HEK293T (cell line): Measurements from ENCODE around the gene TJP1.
A peak's percentile ranks its signal among the peaks of the same experiment; 100 is the strongest.
"Not testable (repeated sequence)": the region's sequence is repeated elsewhere in the genome, so short reads cannot be mapped to it uniquely, and the experiment has no call there.

Experiments used
- CTCF ChIA-PET: fragments of 350-600 bp; formaldehyde crosslinking; extraction: SDS; loops from one replicate; lab custom pipeline; 2021; ENCODE audit warnings: antibody characterized with exemption, inconsistent platforms; lab: Yijun Ruan, JAX
- POLR2A ChIA-PET: fragments of 350-600 bp; formaldehyde crosslinking; extraction: SDS; loops from one replicate; lab custom pipeline; 2020; ENCODE audit warnings: antibody characterized with exemption, inconsistent platforms; lab: Yijun Ruan, JAX
- DNase-seq: peaks from one replicate; pipeline ENCODE4 v3.0.0; 2012; ENCODE audit warnings: mixed read lengths; ENCODE audit errors: extremely low spot score
- ARNT ChIP-seq: fragments of 450-650 bp; IDR thresholded peaks from 2 replicates; pipeline ENCODE4 v1.6.1; 2017; ENCODE audit warnings: mild to moderate bottlenecking
- BHLHE40 ChIP-seq: fragments of 450-650 bp; IDR thresholded peaks from 2 replicates; pipeline ENCODE4 v1.6.1; 2016; ENCODE audit warnings: mild to moderate bottlenecking, moderate library complexity, borderline replicate concordance
- CTBP1 ChIP-seq: fragments of 450-650 bp; IDR thresholded peaks from 2 replicates; pipeline ENCODE4 v1.6.1; 2016; ENCODE audit warnings: borderline replicate concordance
- ELF4 ChIP-seq: fragments of 450-650 bp; IDR thresholded peaks from 2 replicates; pipeline ENCODE4 v1.6.1; 2017; ENCODE audit warnings: antibody characterized with exemption
- FOXA1 ChIP-seq: fragments of 450-650 bp; IDR thresholded peaks from 2 replicates; pipeline ENCODE4 v1.6.1; 2016; ENCODE audit warnings: mild to moderate bottlenecking
- FOXK2 ChIP-seq: fragments of 450-650 bp; IDR thresholded peaks from 2 replicates; pipeline ENCODE4 v1.6.1; 2016; ENCODE audit warnings: mild to moderate bottlenecking
- FOXM1 ChIP-seq: fragments of 450-650 bp; IDR thresholded peaks from 2 replicates; pipeline ENCODE4 v1.6.1; 2017; ENCODE audit warnings: mild to moderate bottlenecking, borderline replicate concordance
- HDGF ChIP-seq: fragments of 450-650 bp; IDR thresholded peaks from 2 replicates; pipeline ENCODE4 v1.6.1; 2017; ENCODE audit warnings: antibody characterized with exemption, borderline replicate concordance
- L3MBTL2 ChIP-seq: fragments of 450-650 bp; conservative IDR thresholded peaks from 2 replicates; pipeline ENCODE4 v1.6.1; 2016; ENCODE audit warnings: mild to moderate bottlenecking
- LEF1 ChIP-seq: fragments of 450-650 bp; IDR thresholded peaks from 2 replicates; pipeline ENCODE4 v1.6.1; 2017; ENCODE audit warnings: mild to moderate bottlenecking, borderline replicate concordance
- NFRKB ChIP-seq: fragments of 450-650 bp; IDR thresholded peaks from 2 replicates; pipeline ENCODE4 v1.6.1; 2016; ENCODE audit warnings: mild to moderate bottlenecking, moderate library complexity
- SP1 ChIP-seq: fragments of 450-650 bp; IDR thresholded peaks from 2 replicates; pipeline ENCODE4 v1.6.1; 2017
- SUZ12 ChIP-seq: fragments of 450-650 bp; IDR thresholded peaks from 2 replicates; pipeline ENCODE4 v1.6.1; 2016; ENCODE audit warnings: mild to moderate bottlenecking
- TARDBP ChIP-seq: fragments of 450-650 bp; IDR thresholded peaks from 2 replicates; pipeline ENCODE4 v1.6.1; 2016
- ZNF384 ChIP-seq: fragments of 450-650 bp; IDR thresholded peaks from 2 replicates; pipeline ENCODE4 v1.6.1; 2016
- TF ChIP-seq, protein P1 (sequence below): fragments of 450-650 bp; IDR thresholded peaks from 2 replicates; pipeline ENCODE4 v1.6.1; 2016

TJP1 gene

DNA sequence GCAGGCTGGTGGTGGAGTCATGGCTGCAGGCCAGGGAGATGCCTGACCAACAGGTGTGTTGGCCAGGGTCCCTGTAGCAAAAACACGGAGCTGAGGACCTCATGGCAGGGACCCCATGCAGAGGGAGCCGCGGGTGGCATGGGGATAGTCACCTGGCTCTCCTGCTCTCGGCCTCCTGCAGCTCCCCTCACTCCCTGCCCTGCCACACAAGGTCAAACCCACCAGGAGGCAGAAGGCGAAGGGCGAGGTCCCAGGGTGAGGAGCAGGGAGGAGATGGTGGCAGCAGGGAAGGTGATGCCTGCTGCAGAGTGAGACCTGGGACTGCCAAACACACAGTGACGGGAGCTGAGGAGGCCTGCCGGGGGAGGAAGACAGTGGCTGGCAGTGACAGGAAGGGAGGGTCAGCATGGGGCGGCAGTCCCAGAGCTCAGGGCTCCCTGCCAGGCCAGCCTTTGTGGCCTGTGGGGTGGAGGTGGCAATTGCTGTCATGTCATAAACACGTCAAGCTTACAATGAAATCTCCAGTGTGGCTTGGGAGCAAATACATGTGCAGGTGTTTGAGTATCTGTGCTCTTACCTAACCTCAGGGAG lies 144.3 kb downstream of the TJP1 start:
- DNase-seq: no peak
- TF ChIP-seq SP1 (no peak), FOXK2 (no peak), HDGF (no peak), L3MBTL2 (no peak), FOXM1 (no peak), ARNT (no peak), ZNF384 (no peak), SUZ12 (no peak), FOXA1 (no peak), NFRKB (no peak), TARDBP (no peak), LEF1 (no peak), CTBP1 (no peak), BHLHE40 (no peak), ELF4 (no peak)
- TF ChIP-seq, protein P1, sequence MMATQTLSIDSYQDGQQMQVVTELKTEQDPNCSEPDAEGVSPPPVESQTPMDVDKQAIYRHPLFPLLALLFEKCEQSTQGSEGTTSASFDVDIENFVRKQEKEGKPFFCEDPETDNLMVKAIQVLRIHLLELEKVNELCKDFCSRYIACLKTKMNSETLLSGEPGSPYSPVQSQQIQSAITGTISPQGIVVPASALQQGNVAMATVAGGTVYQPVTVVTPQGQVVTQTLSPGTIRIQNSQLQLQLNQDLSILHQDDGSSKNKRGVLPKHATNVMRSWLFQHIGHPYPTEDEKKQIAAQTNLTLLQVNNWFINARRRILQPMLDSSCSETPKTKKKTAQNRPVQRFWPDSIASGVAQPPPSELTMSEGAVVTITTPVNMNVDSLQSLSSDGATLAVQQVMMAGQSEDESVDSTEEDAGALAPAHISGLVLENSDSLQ: no peak
- CTCF ChIA-PET: interaction anchor here (1.3 kb wide), 1 partner anchor 248 kb away, joined by 5 read pairs; no protein-coding TSS in a partner anchor
- POLR2A ChIA-PET: no interaction called here

DNA sequence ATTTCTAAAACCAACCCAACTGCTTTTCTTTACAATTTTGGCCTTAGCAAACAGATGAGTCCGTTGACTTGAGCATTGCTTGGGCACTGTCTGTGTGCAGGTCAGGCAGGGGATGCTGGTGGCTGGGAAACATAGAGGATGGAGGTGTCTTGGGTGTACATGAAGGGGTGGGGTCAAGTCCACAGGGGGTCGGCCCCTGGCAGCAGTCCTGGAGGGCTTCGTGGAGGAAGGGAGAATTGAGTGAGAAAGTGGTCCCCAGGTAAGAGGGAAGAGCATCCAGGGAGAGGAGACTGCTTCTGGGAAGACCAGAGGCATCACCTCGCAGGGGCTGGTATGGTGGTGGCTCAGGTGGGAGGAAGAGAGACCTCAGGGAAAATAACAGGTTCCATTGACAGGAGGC lies 144.8 kb downstream of the TJP1 start:
- DNase-seq: no peak
- no peak for TF ChIP-seq TARDBP
- TF ChIP-seq LEF1: no peak
- no peak for TF ChIP-seq NFRKB
- no peak for TF ChIP-seq SUZ12
- no peak for TF ChIP-seq CTBP1
- TF ChIP-seq FOXA1: no peak
- TF ChIP-seq HDGF: no peak
- no peak for TF ChIP-seq SP1
- TF ChIP-seq FOXM1: no peak
- no peak for TF ChIP-seq ELF4
- TF ChIP-seq L3MBTL2: no peak
- TF ChIP-seq, protein P1: no peak
- no peak for TF ChIP-seq ARNT
- no peak for TF ChIP-seq ZNF384
- no peak for TF ChIP-seq FOXK2
- POLR2A ChIA-PET: no interaction called here
- CTCF ChIA-PET: interaction anchor here (1.3 kb wide), 1 partner anchor 249 kb away, joined by 5 read pairs; no protein-coding TSS in a partner anchor

DNA sequence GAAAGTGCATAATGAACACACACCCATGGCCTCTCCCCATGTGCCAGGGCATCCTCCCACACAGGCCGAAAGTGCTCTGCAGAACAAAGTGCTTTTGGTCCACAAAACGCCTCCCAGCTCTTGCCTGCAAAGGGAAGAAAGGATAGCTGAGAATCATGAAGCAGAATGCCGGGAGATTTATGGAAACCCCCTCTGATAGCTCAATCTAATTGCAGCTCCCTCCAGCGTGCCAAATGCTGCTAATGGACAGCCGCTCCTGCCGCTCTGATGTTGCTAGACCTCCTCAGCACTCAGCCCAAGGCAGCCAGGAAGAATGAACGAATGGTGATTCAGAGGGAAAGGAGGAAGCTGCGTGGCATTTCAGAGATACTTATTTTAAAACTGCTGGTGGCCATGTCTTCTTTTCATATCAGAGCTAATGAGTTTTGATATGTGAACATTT lies 145.3 kb downstream of the TJP1 start:
- no peak for TF ChIP-seq SP1
- no peak for TF ChIP-seq CTBP1
- no peak for TF ChIP-seq TARDBP
- TF ChIP-seq NFRKB: no peak
- TF ChIP-seq L3MBTL2: no peak
- TF ChIP-seq LEF1: no peak
- no peak for TF ChIP-seq FOXM1
- ChIA-PET CTCF (no interaction called here), POLR2A (no interaction called here)
- no peak for DNase-seq

DNA sequence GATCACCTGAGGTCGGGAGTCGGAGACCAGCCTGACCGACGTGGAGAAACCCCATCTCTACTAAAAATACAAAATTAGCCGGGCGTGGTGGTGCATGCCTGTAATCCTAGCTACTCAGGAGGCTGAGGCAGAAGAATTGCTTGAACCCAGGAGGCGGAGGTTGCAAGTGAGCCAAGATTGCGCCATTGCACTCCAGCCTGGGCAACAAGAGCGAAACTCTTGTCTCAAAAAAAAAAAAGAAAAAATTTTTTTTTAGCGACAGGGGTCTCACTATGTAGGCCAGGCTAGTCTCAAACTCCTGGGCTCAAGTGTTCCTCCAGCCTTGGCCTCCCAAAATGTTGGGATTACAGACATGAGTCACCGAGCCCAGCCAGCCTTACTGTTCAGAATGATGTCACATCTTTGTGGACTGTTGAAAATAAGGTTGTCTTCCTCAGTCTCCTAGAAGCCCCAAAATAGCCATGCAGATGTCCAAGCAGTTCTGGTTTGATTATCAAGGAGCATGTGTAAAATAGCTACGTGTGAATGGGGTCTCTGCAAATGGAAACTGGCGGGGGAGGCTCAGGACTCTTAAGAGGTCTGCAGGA lies 145.8 kb downstream of the TJP1 start:
- POLR2A ChIA-PET, CTCF ChIA-PET, DNase-seq: not testable (repeated sequence)

DNA sequence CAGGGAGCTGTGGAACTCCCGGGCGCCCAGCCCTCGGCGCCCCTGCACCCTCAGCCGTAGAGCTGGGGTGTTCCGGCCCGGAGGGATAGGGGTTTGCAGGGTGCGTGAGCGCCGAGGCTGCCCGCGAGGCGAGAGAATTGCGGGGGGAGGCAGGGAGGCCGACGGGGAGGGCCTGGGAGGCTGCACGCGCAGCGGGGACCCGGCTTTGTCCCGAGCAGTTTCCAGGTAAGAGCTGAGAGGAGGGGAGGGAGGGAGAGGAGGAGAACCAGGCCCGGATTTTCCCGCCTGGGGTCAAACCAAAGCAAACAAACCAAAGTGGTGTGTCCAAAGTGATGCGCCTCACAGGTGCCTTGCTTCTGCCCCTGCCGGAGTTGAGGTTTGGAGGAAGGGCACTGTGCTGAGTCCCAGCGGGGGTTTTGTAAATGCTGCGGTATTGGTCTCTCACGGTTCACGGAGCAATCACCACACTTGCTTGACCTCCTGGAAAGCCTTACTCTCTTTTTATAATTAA lies 146.4 kb downstream of the TJP1 start:
- no peak for DNase-seq
- TF ChIP-seq ZNF384 (no peak), BHLHE40 (no peak), SUZ12 (no peak), SP1 (no peak), FOXM1 (no peak), ELF4 (no peak), ARNT (no peak)
- TF ChIP-seq, protein P1: no peak
- CTCF ChIA-PET: no interaction called here
- POLR2A ChIA-PET: no interaction called here

DNA sequence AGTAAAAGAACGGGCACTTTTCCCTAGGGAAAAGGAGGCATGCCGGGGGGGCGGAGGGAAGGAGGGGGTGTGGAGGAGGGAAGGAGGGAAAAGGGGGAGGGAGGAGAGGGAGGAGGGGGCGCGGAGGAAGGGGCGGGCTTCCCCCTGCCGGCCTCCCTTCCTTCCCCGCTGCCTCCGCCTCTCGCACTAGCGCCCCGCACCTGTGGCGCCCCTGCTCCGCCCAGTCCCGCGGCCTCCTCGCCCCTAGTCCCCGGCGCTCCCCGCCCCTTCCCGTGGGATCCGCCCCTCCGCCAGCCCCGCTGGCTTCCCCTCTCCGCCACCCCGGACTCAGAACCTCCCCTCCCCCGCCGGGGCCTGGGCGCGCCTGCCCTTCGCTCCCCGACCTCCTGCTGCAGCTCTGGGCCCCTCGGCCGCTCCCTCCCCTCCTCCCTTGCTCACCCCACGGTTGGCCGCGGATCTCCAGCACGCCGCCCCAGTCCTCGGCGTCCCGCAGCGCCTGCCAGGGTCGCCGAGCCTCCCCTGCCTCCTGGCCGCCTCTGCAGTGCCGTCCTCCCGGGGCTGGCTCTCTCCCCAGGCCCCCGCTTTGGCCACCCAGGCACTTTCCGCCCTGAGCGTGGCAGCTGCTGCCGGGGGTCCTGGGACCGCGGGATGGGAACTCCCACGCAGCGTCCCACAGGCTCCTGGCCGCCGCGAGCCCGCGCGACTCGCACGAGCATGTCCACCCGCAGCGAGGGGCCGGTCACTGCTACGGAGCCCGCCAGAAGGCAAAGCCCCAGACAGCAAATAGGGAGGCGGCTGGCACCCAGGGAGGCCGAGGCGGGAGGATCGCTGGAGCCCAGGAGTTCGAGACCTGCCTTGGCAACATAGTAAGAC lies 147.4 kb downstream of the TJP1 start:
- POLR2A ChIA-PET: no interaction called here
- DNase-seq: peak; percentile 64
- CTCF ChIA-PET: interaction anchor here (0.9 kb wide), 1 partner anchor 251 kb away, joined by 3 read pairs; no protein-coding TSS in a partner anchor
- TF ChIP-seq NFRKB: no peak
- TF ChIP-seq FOXK2: no peak
- TF ChIP-seq FOXA1: no peak
- peak; percentile 43; the same call in 1 of the 2 replicates for TF ChIP-seq L3MBTL2
